DND-41 (cell line): ENCODE results near the gene ITPR3.

Experiments used
- ATAC-seq: fragments of 200-7000 bp; cut with Tn5 transposase; 3 replicates; pipeline ENCODE4 v1.9.1; 2021; ENCODE audit warnings: low read depth; ENCODE audit not compliant: insufficient read depth
- DNase-seq: peaks from one replicate; pipeline ENCODE4 v3.0.0-alpha.2; 2020
- H2AFZ ChIP-seq: 2 replicates; pipeline ENCODE4 v1.6.0; 2012; ENCODE audit warnings: low read depth, low read length
- H3K27ac ChIP-seq: 2 replicates; pipeline ENCODE4 v1.5.1; 2012; ENCODE audit warnings: low read length, inconsistent platforms
- H3K27me3 ChIP-seq: fragments of 200-600 bp; sonication (generic); 2 replicates; pipeline ENCODE4 v1.6.0; 2012; ENCODE audit warnings: low read length, mild to moderate bottlenecking, inconsistent platforms; ENCODE audit not compliant: insufficient read depth, poor library complexity
- H3K36me3 ChIP-seq: 2 replicates; pipeline ENCODE4 v1.5.1; 2012; ENCODE audit warnings: low read length, inconsistent platforms; ENCODE audit not compliant: insufficient read depth
- H3K4me1 ChIP-seq: 2 replicates; pipeline ENCODE4 v1.5.1; 2012; ENCODE audit warnings: mild to moderate bottlenecking, low read length; ENCODE audit not compliant: insufficient read depth
- H3K4me2 ChIP-seq: 2 replicates; pipeline ENCODE4 v1.6.0; 2012; ENCODE audit warnings: mild to moderate bottlenecking, moderate library complexity, low read length, inconsistent platforms; ENCODE audit not compliant: insufficient read depth
- H3K4me3 ChIP-seq, 2 experiments: fragments of 200-600 bp in 1 of 2; shearing (Covaris generic) in 1 of 2; 2 replicates each; pipeline ENCODE4 v1.5.1; 2012 to 2016; ENCODE audit warnings: inconsistent platforms in 2 of 2, low read length in 2 of 2, mild to moderate bottlenecking in 2 of 2, low read depth in 1 of 2, moderate library complexity in 1 of 2
- H3K79me2 ChIP-seq: 2 replicates; pipeline ENCODE4 v1.6.0; 2012; ENCODE audit warnings: low read length, inconsistent platforms; ENCODE audit not compliant: insufficient read depth
- H3K9ac ChIP-seq: 2 replicates; pipeline ENCODE4 v1.6.0; 2012; ENCODE audit warnings: low read depth, mild to moderate bottlenecking, inconsistent platforms, low read length, moderate library complexity
- H3K9me3 ChIP-seq: 2 replicates; pipeline ENCODE4 v1.5.1; 2012; ENCODE audit warnings: low read length, moderate library complexity, mild to moderate bottlenecking, inconsistent platforms; ENCODE audit not compliant: insufficient read depth, severe bottlenecking
- H4K20me1 ChIP-seq: 2 replicates; pipeline ENCODE4 v1.6.0; 2012; ENCODE audit warnings: low read length; ENCODE audit not compliant: insufficient read depth
- CTCF ChIP-seq: IDR thresholded peaks from 2 replicates; pipeline ENCODE4 v1.5.1; 2012; ENCODE audit warnings: borderline replicate concordance, low read length, moderate library complexity, mild to moderate bottlenecking; ENCODE audit not compliant: poor library complexity, severe bottlenecking; ENCODE audit errors: extremely low read depth
- EZH2 ChIP-seq: IDR thresholded peaks from 3 replicates; pipeline ENCODE4 v1.6.1; 2012; ENCODE audit warnings: borderline replicate concordance, low read depth, mild to moderate bottlenecking, moderate library complexity, low read length, inconsistent platforms; ENCODE audit not compliant: severe bottlenecking

Gene ITPR3

DNA sequence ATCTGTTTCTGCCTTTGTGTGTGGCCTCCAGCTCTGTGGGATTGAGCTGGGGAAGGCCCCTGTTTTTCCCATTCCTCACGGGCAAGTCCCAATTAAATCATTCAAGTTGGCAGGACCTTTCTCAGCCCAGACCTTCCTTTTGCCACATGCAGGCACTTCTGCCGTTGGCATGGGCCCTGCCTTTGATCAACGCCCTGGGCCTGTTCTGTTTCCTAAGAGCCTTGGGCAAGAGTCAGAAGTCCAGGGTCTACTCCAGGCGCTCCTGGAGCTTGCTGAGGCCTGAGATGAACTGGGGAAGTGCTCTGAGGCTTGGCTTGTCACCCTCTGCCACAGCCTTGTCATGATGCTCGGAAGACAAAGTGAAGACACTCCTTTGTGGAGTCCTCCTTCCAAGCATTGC lies 118.4 kb downstream of the ITPR3 start:
- no peaks in the 10 kb centered on the region for H3K9me3 ChIP-seq
- H2AFZ ChIP-seq: no peak overlapping the region
- H3K9ac ChIP-seq: no peak overlapping the region
- H3K27ac ChIP-seq: no peak overlapping the region
- TF ChIP-seq CTCF (no peak), EZH2 (no peak)
- ATAC-seq (no peak), DNase-seq (no peak)
- H3K79me2 ChIP-seq: no peaks in the 10 kb centered on the region
- H4K20me1 ChIP-seq: peaks cover 3% of the 10 kb centered on the region; the same call in 1 of the 2 replicates
- H3K4me3 ChIP-seq: no peak overlapping the region
- H3K36me3 ChIP-seq: no peaks in the 10 kb centered on the region
- H3K4me2 ChIP-seq: no peak overlapping the region
- H3K27me3 ChIP-seq: peaks cover 4% of the 10 kb centered on the region
- no peaks in the 10 kb centered on the region for H3K4me1 ChIP-seq

- no peak overlapping the region for H3K4me2 ChIP-seq
- no peak overlapping the region for H3K27ac ChIP-seq
- no peak for TF ChIP-seq EZH2
- TF ChIP-seq CTCF: no peak
- H3K9ac ChIP-seq: no peak overlapping the region
- no peaks in the 10 kb centered on the region for H3K9me3 ChIP-seq
- no peak for DNase-seq
- H3K4me3 ChIP-seq: no peak overlapping the region
- peaks cover 3% of the 10 kb centered on the region; the same call in 1 of the 2 replicates for H4K20me1 ChIP-seq
- no peak overlapping the region for H2AFZ ChIP-seq
- H3K36me3 ChIP-seq: no peaks in the 10 kb centered on the region
- no peaks in the 10 kb centered on the region for H3K79me2 ChIP-seq
- ATAC-seq: no peak
- H3K27me3 ChIP-seq: peaks cover 4% of the 10 kb centered on the region
- no peaks in the 10 kb centered on the region for H3K4me1 ChIP-seq
Measured at GRCh38 chr6:33740204-33740608, 119.1 kb downstream of the ITPR3 start.

- no peaks in the 10 kb centered on the region for H3K36me3 ChIP-seq
- H3K4me1 ChIP-seq: no peaks in the 10 kb centered on the region
- no peak overlapping the region for H3K9ac ChIP-seq
- DNase-seq (no peak), ATAC-seq (no peak)
- H3K4me2 ChIP-seq: no peak overlapping the region
- H3K79me2 ChIP-seq: no peaks in the 10 kb centered on the region
- no peak overlapping the region for H2AFZ ChIP-seq
- peaks cover 3% of the 10 kb centered on the region; the same call in 1 of the 2 replicates for H4K20me1 ChIP-seq
- peaks cover 4% of the 10 kb centered on the region for H3K27me3 ChIP-seq
- TF ChIP-seq EZH2 (no peak), CTCF (no peak)
- H3K9me3 ChIP-seq: no peaks in the 10 kb centered on the region
- H3K4me3 ChIP-seq: no peak overlapping the region
- H3K27ac ChIP-seq: no peak overlapping the region
Measured at GRCh38 chr6:33740794-33741193, 119.7 kb downstream of the ITPR3 start.

- no peak overlapping the region for H3K9ac ChIP-seq
- H3K27ac ChIP-seq: no peak overlapping the region
Measured at GRCh38 chr6:33742092-33742491, 121.0 kb downstream of the ITPR3 start.

More at GRCh38 chr6:33742092-33742491, 121.0 kb downstream of the ITPR3 start:
- Histone ChIP-seq H3K4me1 (no peaks in the 10 kb centered on the region), H4K20me1 (peaks cover 3% of the 10 kb centered on the region; the same call in 1 of the 2 replicates), H3K4me3 (no peak overlapping the region), H3K4me2 (no peak overlapping the region), H3K36me3 (no peaks in the 10 kb centered on the region), H3K79me2 (no peaks in the 10 kb centered on the region), H2AFZ (no peak overlapping the region), H3K27me3 (peaks cover 4% of the 10 kb centered on the region), H3K9me3 (no peaks in the 10 kb centered on the region)
- ATAC-seq (no peak), DNase-seq (no peak)
- TF ChIP-seq CTCF (no peak), EZH2 (no peak)
